OCI-LY7 (cell line): ENCODE measurements around the gene NAA25. TPM values are rescaled to one million over a fixed set of nuclear protein-coding genes. Genes with fewer than 3 reads are reported as not detected.

ENCODE experiments used
- BruUV-seq: library from RNA; stranded (reverse); fragments of 400-500 nt; replicated peaks from 2 replicates; lab custom pipeline; 2021; lab: Mats Ljungman, UMichigan
- CTCF ChIA-PET: fragments of 300-600 bp; sonication (Branson Sonifier 250); formaldehyde crosslinking; loops from one replicate; lab custom pipeline; 2022; ENCODE audit warnings: antibody characterized with exemption; ENCODE audit not compliant: unreplicated experiment; lab: Charles Lee
- POLR2A ChIA-PET: fragments of 300-600 bp; sonication (Branson Sonifier 250); formaldehyde crosslinking; loops from one replicate; lab custom pipeline; 2022; ENCODE audit warnings: antibody characterized with exemption; lab: Charles Lee
- DNase-seq: peaks from one replicate; pipeline ENCODE4 v3.0.0-alpha.2; 2015; ENCODE audit warnings: low spot score
- H2AFZ ChIP-seq: fragments of 200-600 bp; sonication (generic), shearing (Covaris generic); 2 replicates; pipeline ENCODE4 v1.6.1; 2014; ENCODE audit warnings: mild to moderate bottlenecking, antibody characterized with exemption, low read length, moderate library complexity
- H3K27ac ChIP-seq: fragments of 200-600 bp; sonication (generic); 2 replicates; pipeline ENCODE4 v1.5.1; 2014; ENCODE audit warnings: mixed run types, low read depth, mild to moderate bottlenecking, moderate library complexity, low read length, inconsistent platforms; ENCODE audit not compliant: poor library complexity, severe bottlenecking
- H3K36me3 ChIP-seq: fragments of 200-600 bp; sonication (generic); 2 replicates; pipeline ENCODE4 v1.6.1; 2014; ENCODE audit warnings: mild to moderate bottlenecking, antibody characterized with exemption, low read length, moderate library complexity, mixed read lengths; ENCODE audit not compliant: insufficient read depth
- H3K4me1 ChIP-seq: fragments of 200-600 bp; sonication (generic); 2 replicates; pipeline ENCODE4 v1.5.1; 2014; ENCODE audit warnings: mild to moderate bottlenecking, low read length; ENCODE audit not compliant: insufficient read depth, poor library complexity, severe bottlenecking
- H3K4me2 ChIP-seq: fragments of 200-600 bp; sonication (generic); 2 replicates; pipeline ENCODE4 v1.6.1; 2014; ENCODE audit warnings: mild to moderate bottlenecking, low read length
- H3K4me3 ChIP-seq: fragments of 200-600 bp; sonication (generic); 2 replicates; pipeline ENCODE4 v1.5.1; 2014; ENCODE audit warnings: mild to moderate bottlenecking, low read depth, low read length; ENCODE audit not compliant: poor library complexity, severe bottlenecking
- H3K79me2 ChIP-seq: fragments of 200-600 bp; sonication (generic); 2 replicates; pipeline ENCODE4 v1.6.1; 2016; ENCODE audit warnings: low read depth, mild to moderate bottlenecking, low read length, moderate library complexity, mixed read lengths; ENCODE audit not compliant: insufficient read depth
- H3K9me2 ChIP-seq: fragments of 200-600 bp; sonication (generic); 2 replicates; pipeline ENCODE4 v1.6.1; 2016; ENCODE audit warnings: mild to moderate bottlenecking, low read length, mixed read lengths; ENCODE audit not compliant: insufficient read depth
- H3K9me3 ChIP-seq: fragments of 200-600 bp; sonication (generic); 2 replicates; pipeline ENCODE4 v1.6.1; 2014; ENCODE audit warnings: mild to moderate bottlenecking, mixed run types, low read length, mixed read lengths
- H4K20me1 ChIP-seq: fragments of 200-600 bp; sonication (generic); 2 replicates; pipeline ENCODE4 v1.6.1; 2014; ENCODE audit warnings: mild to moderate bottlenecking, antibody characterized with exemption, low read length, moderate library complexity, mixed read lengths; ENCODE audit not compliant: insufficient read depth
- EZH2phosphoT487 ChIP-seq: fragments of 200-600 bp; sonication (generic); IDR thresholded peaks from 2 replicates; pipeline ENCODE4 v1.6.1; 2018; ENCODE audit warnings: low read depth, borderline replicate concordance, mild to moderate bottlenecking, mixed run types, antibody characterized with exemption, low read length, moderate library complexity, mixed read lengths
- intact Hi-C: fragments of 100-400 bp; cut with micrococcal nuclease; formaldehyde crosslinking; loops from one replicate; pipeline ENCODE4 v1.10.0; 2022; ENCODE audit not compliant: unreplicated experiment
- total RNA-seq, 2 experiments: library from RNA; depleted of rRNA in 1 of 2; stranded (reverse); fragments of >200 nt in 1 of 2; shearing (Covaris generic) in 1 of 2; gene quantifications; 2 replicates each; pipeline ENCODE4 v1.2.3, GENCODE V29; 2014 to 2022
- TF ChIP-seq, protein P1 (sequence below): fragments of 200-600 bp; sonication (generic); conservative IDR thresholded peaks from 2 replicates; pipeline ENCODE4 v1.5.1; 2014; ENCODE audit warnings: mild to moderate bottlenecking, antibody characterized with exemption, low read length, moderate library complexity, mixed read lengths

NAA25 gene
- total RNA-seq, 2 experiments from 2014 or later, result 27.4 to 50.3 TPM

GRCh38 chr12:112126911-112127310 is 18.3 kb upstream of the NAA25 start:
- POLR2A ChIA-PET, result interaction anchor here (3.3 kb wide), 1 partner anchor 18 kb away, joined by 36 read pairs; the partner anchor contains the start of gene NAA25
- Histone ChIP-seq H3K4me1 (peaks cover 33% of the 10 kb centered on the region), H2AFZ (no peak overlapping the region), H4K20me1 (no peaks in the 10 kb centered on the region), H3K36me3 (no peaks in the 10 kb centered on the region), H3K9me2 (no peaks in the 10 kb centered on the region), H3K4me3 (no peak overlapping the region), H3K9me3 (no peaks in the 10 kb centered on the region), H3K4me2 (no peak overlapping the region), H3K79me2 (no peaks in the 10 kb centered on the region), H3K27ac (no peak overlapping the region)
- BruUV-seq, result no TSS peak
- DNase-seq, result no peak
- CTCF ChIA-PET, result no interaction called here
- intact Hi-C loops, result no loop called here
- TF ChIP-seq EZH2phosphoT487, result no peak
- TF ChIP-seq, protein P1, sequence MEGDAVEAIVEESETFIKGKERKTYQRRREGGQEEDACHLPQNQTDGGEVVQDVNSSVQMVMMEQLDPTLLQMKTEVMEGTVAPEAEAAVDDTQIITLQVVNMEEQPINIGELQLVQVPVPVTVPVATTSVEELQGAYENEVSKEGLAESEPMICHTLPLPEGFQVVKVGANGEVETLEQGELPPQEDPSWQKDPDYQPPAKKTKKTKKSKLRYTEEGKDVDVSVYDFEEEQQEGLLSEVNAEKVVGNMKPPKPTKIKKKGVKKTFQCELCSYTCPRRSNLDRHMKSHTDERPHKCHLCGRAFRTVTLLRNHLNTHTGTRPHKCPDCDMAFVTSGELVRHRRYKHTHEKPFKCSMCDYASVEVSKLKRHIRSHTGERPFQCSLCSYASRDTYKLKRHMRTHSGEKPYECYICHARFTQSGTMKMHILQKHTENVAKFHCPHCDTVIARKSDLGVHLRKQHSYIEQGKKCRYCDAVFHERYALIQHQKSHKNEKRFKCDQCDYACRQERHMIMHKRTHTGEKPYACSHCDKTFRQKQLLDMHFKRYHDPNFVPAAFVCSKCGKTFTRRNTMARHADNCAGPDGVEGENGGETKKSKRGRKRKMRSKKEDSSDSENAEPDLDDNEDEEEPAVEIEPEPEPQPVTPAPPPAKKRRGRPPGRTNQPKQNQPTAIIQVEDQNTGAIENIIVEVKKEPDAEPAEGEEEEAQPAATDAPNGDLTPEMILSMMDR, result no peak

- Histone ChIP-seq H3K4me1 (peaks cover 31% of the 10 kb centered on the region), H3K9me2 (no peaks in the 10 kb centered on the region), H3K4me3 (peak overlapping the region; percentile 79), H3K9me3 (no peaks in the 10 kb centered on the region), H4K20me1 (no peaks in the 10 kb centered on the region), H3K36me3 (no peaks in the 10 kb centered on the region), H3K4me2 (peak overlapping the region; percentile 89), H2AFZ (peak overlapping the region; percentile 46; the same call in 1 of the 2 replicates), H3K27ac (no peak overlapping the region), H3K79me2 (no peaks in the 10 kb centered on the region)
- CTCF ChIA-PET, result interaction anchor here (0.6 kb wide), 2 partner anchors 289 to 605 kb away, joined by 3 to 4 read pairs; no protein-coding TSS in a partner anchor
- POLR2A ChIA-PET, result interaction anchor here (1.0 to 3.3 kb wide), 3 partner anchors 9 to 112 kb away, joined by 3 to 36 read pairs (median 4); partner anchors contain the start of genes ERP29 and NAA25
- DNase-seq, result no peak
- TSS peak; percentile 61 for BruUV-seq
- TF ChIP-seq, protein P1, result no peak
- TF ChIP-seq EZH2phosphoT487, result no peak
- intact Hi-C loops, result no loop called here
Observed at GRCh38 chr12:112126000-112126438, 17.4 kb upstream of the NAA25 start.
